HG03175 (cell line): Measurements from ENCODE around the gene HEATR3.

Source experiments
- ATAC-seq: cut with Tn5 transposase; IDR thresholded peaks from one replicate; pipeline ENCODE4 v1.9.1; 2021; ENCODE audit warnings: mild to moderate bottlenecking, moderate library complexity; ENCODE audit not compliant: unreplicated experiment

The HEATR3 gene, protein sequence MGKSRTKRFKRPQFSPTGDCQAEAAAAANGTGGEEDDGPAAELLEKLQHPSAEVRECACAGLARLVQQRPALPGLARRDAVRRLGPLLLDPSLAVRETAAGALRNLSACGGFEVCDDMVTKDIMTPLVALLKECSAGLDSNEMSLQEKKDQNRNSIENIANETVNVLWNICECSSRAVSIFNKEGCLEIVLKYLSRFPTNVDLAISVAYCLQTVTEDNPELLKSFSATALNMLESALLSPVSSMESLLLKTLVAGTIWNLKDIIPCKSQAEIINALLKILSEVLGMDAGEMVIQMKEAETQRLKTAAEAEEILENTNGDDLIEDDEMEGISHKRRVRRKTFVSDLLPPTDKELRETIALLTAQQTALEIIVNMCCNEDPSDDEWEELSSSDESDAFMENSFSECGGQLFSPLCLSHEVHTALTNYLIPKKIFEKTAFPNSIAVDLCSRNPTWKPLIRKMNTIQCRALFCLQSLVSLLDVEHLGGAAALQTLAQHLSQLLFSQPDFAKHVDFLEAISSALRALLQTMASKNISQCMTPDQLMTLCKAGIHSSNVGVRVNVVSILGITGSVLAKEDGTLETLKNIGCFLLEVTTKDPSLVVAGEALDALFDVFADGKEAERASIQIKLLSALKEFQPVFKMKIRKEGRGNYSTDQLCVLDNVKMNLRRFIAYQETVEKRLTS

DNA sequence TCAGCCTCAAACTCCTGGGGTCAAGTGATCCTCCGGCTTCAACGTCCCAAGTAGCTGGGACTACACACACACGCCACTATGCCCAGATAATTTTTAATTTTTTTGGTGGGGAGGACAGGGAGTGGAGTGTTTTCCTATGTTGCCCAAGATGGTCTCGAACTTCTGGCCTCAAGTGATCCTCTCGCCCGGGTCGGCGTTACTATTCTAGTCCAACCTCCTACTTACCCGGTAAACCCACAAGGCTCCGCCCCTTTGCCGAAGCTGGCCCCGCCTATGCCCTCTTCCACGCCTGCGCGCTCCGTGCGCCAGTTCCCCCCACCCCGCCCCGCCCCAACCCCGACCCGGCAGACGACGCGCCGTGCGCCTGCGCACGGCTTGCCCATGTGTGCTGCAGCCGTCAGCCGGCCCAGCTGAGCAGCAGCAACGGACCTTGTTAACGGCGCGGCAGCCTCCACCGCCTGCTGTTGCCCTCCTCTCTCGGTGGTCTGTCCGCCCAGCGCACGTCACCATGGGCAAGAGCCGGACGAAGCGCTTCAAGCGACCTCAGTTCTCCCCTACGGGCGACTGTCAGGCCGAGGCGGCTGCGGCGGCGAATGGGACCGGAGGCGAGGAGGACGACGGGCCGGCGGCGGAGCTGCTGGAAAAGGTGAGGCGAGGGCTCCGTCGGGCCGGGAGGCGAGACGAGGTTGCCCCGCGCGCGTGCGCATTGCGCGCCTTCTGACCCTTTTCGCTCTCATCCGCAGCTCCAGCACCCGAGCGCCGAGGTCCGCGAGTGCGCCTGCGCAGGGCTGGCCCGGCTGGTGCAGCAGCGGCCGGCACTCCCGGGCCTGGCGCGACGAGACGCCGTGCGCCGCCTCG lies at the start of gene HEATR3:
TSS of gene HEATR3 (plus strand) at position 347 of the 858 bp plus-strand sequence. CDS start at position 509, 162 bp downstream.
- peak; percentile 84 for ATAC-seq

DNA sequence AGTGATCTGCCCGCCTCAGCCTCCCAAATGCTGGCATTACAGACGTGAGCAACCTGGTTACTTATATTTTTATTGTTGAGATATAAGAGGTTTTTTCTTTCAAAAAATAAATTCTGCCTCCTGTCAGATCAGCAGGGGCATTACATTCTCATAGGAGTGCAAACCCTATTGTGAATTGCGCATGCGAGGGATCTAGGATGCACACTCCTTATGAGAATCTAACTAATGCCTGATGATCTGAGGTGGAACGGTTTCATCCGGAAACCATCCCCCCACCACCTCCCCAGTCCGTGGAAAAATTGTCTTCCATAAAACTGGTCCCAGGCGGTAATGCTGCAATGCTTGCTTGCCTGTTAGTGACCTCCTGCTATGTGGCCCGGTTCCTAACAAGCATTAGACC lies 48.2 kb upstream of the HEATR3 start:
- ATAC-seq = no peak

DNA sequence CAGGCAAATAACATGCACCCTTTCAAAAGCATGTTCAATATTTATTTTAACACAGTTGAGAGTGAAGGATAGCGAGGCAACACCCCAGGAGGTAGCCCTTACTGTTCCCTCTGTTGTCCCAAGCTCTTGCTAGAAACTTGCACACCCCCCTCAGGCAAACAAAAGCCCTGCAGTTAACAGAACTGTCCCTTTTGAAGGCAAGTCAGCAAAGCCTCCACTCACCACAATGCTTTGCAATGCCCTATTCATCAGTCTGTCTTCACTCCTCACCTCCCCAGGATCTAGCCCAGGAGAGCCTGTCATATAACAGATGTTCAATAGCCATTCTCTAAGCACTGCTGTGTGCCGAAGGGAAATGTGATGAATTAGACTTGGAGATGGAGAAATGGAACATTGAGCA lies 44.2 kb upstream of the HEATR3 start:
- ATAC-seq = no peak

DNA sequence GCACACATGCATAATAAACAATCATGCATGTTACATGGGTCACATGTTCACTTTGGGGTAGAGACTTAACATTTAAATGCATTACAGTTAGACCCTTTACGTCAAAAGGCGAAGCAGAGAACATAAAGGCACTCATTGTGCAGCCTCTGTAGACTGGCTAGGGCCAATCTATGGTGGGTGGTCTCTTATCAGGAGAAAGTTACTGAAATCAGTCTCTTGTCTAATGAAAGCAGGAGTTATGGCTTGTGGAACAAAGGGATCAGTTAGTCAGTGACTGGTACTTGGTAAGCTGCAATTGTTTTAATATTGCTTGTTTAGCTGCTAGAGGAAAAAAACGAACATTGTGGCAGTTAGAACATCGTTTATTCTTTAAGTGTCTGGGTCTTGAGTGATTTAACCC lies 42.1 kb upstream of the HEATR3 start:
- no peak for ATAC-seq

DNA sequence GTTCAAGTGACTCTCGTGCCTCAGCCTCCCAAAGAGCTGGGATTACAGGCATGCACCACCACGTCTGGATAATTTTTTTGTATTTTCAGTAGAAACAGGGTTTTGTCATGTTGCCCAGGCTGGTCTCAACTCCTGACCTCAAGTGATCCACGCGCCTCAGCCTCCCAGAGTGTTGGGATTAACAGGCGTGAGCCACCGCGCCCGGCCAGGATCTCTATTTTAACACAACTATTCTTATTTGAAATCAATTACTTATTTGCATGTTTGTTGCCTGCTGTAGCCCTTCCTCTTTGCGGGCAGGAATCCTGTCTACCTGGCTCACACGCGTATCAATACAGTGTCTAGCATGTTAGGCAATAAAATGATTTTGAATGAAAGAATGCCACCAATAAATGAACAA lies 41.6 kb upstream of the HEATR3 start:
- ATAC-seq = no peak

DNA sequence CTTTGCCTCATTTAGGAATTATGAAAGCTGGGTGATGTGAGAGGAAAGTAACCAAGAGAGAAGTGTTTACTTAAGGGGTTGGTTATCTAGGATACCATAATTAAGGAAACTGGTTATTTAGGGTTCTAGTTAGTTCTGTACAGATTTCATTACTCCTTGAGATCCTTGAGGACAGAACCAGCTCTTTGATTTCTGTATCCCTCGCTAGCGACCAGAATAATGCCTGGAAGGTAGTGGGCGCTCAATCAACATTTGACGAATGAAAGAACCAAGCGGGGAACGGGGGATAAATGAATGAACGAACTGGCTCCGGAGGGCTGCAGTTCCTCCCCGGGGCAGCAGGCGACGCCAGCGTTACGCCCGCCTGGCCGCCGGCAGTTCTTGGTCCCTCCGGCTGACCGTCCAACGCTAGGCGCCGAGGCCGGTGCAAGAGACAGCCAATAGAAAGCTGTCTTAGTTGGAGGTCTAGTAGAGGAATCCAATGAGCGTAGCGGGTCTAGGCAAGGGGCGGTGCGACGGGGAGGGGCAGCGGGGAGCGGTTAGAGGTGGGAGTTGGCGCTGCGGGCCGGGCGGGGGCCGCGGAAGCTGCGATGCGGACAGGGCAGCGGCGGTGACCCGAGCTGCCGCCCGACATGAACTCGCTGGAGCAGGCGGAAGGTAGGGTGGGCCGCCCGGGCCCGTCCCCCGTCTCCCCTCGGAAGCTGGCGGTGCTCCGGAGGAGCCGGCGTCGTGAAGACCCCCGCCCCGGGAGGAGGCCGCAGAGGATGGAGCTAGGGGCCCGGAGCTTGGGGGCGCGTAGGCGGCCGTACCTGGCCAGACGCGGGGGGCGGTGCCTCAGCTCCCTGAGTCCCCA lies 40.9 kb upstream of the HEATR3 start, which contains the start of gene CNEP1R1:
TSS of gene CNEP1R1 (plus strand) at position 542 of the 853 bp plus-strand sequence. CDS start at position 633, 91 bp downstream.
- peak; percentile 99 for ATAC-seq

DNA sequence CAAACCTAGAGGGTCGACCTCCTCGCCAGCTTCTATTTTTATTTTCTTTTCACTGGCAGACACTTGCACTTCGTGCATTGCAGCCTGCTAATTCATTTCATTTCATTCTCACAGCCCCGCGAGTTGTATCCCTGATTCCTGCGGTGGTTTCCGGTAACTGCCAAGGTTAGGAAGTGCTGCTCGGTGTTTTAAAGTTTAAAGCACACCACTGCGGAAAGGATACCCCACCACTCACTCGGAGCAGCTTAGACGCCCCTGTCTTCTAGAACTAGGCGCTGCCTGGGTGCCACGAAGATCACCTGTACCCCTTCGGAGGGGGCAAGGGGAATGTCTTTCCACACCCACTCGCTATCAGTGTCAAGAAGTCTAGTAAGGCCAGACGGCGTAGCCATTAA lies 40.2 kb upstream of the HEATR3 start:
- ATAC-seq = peak; percentile 3

DNA sequence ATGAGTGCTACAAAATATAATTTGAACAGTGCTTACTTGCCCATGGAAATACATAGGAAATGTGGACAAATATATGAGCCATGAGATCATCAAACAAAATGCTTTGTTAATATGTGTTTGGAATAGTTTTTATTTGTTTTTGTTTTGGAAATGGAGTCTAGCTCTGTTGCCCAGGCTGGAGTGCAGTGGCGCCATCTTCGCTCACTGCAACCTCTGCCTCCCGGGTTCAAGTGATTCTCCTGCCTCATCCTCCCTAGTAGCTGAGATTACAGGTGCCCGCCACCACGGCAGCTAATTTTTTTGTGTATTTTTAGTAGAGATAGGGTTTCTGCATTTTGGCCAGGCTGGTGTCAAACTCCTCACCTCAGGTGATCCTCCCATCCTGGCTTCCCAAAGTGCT lies 37.9 kb upstream of the HEATR3 start:
- no peak for ATAC-seq

DNA sequence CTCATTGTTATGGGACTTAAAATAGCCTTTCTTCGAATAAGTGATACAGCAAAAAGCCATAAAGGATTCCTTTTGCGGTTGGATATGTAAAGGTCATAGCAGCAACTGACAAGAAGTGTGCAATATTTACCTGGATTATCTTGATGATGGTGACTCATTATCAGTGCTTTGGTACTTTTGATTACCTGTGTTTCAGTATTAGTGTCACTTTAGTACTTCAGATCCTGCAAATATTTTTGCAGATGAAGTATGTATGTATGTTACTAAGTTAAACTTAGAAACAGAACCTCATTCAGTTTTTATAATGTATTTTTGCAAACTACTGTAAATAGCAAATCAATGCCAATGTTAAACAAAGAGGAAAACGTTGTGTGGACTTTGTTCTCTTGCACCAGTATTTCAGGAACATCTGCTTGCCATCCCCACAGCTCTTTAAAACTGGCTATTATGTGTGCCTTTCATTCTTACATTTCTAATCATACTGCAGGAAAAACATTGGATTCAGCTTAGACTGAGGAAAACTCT lies 30.2 kb upstream of the HEATR3 start:
- ATAC-seq = no peak

DNA sequence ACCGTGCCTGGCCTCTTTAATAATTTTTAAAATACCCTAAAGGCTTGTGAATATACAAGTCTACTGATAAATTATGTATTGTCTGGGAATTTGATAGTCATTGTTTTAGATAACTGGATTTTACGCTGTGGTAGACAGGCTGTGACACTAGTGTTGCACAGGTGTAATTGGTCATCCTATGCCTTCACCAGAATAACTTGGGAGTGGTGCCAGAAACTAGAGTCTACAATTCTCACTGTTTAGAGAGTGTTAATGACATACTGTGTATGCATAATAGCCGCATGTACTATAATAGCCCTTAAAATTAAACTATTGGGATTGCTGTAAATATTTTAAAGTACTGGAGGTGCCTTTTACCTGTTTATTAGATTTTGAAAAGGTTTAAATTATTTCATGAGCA lies 29.3 kb upstream of the HEATR3 start:
- no peak for ATAC-seq

DNA sequence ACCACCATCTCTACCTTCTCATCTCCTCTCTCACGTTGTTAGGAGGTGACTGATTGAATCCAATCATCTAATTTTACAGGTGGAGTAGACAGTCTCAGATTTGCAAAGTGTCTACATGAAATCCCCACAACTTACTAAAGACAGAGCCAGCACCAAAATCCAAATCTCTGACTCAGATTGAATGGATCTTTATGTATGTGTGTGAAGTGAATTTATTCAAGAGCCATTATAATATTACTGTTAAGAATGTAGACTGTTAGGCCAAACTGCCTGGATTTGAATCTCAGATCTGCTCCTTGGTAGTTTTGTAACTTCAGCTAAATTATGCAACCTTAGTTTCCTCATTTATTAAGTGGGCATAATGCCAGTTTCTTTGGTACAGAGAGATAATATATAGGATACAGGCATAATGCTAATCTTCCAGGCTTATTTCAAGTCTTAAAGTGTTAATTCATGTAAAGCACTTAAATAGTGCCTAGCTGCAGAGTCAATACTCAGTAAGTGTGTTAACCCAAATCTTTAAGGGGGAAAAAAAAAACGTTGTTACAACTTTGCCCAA lies 28.0 kb upstream of the HEATR3 start:
- ATAC-seq = no peak

DNA sequence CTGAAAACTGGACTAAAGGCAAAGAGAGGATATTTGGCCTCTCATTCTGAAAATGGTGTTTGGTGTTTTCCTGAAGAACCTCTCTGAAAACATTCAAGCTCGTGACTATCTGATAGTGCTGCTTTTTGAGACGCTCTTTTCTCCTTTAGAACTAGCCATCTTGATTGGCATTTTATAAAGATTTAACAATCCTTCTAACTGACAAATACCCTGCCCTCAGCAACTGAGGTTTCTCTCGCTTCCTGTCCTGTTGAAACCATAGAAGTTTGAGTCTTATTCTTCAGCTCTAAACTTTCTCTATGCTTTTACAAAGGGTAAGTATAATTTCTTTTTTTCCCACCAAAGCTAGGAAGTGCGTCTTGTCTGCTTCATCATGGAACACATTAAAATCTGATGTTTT lies 27.5 kb upstream of the HEATR3 start:
- no peak for ATAC-seq

DNA sequence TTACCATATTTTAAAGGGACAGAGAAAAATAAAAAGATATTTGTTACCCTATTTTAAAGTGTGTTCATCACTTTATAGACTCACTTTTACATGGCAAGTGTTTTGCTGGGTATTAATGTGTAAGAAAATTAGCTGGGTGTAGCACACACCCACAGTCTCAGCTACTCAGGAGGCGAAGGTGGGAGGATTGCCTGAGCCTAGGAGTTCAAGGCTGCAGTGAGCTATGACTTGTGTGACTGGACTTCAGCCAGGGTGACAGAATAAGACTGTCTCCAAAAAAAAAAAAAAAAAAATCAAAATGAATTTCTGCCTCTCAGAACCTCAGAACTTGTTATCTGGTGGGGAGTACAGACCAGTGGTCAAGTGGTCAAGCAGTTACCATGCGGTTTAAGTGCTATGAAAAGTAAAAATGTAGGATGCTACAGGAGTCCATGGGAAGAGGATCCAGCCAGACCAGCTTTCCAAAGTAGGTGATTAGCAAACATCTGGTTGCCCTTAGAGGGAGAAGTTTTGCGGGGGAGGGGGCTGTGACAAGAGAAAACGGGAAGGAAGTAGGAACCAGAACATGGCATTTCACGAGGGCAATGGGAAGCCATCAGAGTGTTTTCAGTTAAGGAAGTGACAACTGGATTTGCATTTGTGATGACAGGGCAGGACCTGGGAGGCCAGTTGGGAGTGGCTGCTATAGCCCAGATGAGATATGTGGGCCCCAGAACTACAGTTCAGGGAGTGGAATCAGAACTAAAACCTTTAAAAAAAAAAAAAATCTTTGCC lies 26.8 kb upstream of the HEATR3 start:
- ATAC-seq = no peak

DNA sequence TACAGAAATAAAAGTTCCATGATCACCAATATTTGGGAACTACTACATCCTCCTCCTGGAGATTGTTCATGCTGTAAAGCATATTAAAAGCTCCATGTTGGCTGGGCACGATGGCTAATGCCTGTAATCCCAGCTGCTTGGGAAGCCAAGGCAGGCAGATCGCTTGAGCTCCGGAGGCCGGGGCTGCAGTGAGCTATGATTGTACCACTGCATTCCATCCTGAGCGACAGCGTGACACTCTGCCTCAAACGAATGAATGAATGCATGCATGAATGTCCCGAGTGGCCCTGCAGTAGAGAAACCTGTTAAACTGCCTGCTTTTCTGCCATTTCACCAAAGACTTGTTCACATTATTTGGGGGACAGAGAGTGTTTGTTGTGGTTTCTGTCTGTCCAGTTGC lies 25.8 kb upstream of the HEATR3 start:
- no peak for ATAC-seq

DNA sequence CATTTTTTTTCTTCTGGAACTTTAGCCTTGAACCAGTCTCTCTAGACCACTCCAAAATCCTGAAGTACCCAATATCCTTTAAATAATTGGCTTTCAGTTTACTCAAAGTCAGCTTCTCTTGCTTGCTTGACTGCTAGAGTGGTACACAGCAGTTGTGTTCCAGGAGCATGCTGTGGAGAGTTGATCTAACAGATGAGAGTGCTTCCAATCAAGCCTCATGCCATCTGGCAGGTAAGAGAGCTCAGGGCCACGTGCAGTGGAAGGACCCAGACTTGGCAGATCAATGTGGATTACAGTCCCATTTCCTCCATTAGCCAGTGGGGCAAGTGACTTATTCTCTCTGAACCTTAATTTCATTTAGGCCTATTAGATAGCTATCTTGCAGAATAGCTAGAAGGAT lies 25.1 kb upstream of the HEATR3 start:
- no peak for ATAC-seq

DNA sequence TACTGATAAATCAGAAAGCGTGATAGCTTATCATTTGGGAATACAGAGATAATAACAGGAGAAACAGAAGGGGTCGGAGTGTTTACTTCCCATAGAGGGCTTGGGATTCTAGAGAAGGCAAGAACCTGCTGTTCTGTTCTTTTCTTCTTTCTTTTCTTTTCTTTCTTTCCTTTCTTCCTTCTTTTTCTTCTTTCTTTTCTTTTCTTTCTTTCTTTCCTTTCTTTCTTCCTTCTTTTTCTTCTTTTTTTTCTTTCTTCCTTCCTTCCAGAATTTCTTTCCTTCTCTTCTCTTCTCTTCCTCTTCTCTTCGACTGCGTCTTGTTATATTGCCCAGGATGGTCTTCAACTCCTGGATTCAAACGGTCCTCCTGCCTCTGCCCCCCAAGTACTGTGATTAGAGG lies 22.4 kb upstream of the HEATR3 start:
- no peak for ATAC-seq

DNA sequence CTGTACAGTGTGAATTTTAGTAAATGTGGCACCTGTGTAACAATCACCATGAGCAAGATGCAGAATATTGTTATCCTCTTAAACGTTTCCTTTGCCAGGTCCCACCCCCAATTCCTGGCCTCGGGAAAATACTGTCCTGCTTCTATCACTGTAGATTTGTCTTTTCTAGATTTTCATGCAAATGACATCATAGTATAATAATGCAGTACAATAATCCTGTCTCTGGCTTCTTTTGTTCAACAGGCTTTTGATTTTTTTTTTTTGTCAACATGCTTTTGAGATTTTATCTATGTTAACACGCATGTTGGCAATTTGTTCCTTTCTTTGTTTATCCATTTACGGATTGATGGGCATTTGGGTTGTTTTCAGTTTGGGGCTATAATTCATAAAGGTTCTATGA lies 20.4 kb upstream of the HEATR3 start:
- no peak for ATAC-seq

DNA sequence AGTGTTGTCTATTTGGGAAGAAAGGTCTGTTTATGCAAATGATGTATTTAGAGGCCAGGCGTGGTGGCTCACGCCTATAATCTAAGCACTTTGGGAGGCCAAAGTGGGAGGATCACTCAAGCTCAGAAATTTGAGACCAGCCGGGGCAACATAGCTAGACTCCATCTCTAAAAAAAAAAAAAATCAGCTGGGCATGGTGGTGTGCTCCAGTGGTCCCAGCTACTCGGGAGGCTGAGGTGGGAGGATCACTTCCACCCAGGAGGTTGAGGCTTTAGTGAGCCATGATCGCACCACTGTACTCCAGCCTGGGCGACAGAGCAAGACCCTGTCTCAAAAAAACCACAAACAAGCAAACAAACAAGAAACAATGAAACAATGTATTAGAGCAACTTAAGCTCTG lies 18.9 kb upstream of the HEATR3 start:
- ATAC-seq = no peak

DNA sequence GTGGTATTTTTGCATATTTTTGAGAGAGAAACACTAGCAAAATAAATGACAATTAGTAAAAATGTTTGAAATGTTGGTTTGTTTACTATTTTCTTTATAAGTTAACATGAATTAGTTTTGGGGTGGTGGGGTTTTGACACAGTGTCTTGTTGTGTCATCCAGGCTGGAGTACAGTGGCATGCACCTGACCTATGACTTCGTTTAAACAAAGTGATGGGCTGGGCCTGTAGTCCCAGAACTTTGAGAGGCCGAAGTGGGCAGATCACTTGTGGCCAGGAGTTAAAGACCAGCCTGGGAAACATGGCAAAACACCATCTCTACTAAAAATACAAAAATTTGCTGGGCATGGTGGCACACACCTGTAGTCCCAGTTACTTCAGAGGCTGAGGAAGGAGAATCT lies 17.9 kb upstream of the HEATR3 start:
- ATAC-seq = no peak
